ENCODE measurements around the gene DISC1. TPM values are rescaled to one million over a fixed set of nuclear protein-coding genes. Genes with fewer than 3 reads are reported as not detected.

Gene DISC1
- total and polyA plus RNA-seq, 2 of the 13 experiments (the other 11 are each of a cell fraction or from before 2014, with no cell fraction given), result 4.2 to 4.6 TPM

GRCh38 chr1:231925864-231926263 is 299.3 kb downstream of the DISC1 start:
- DNase-seq (ENCODE audit: low spot score) (no peak), ATAC-seq (no peak), FAIRE-seq (no peak)
- Histone ChIP-seq H3K27ac (ENCODE audit: extremely low read length, insufficient read depth, low read length) (no peak overlapping the region), H3K9me3 (ENCODE audit: low read length) (no peaks in the 10 kb centered on the region), H3K79me2 (ENCODE audit: insufficient read depth, low read length) (no peaks in the 10 kb centered on the region), H3K4me3 (replicated peaks in 1 of 3; ENCODE audit: insufficient read depth in 1 of 3, low read depth in 2 of 3, low read length in 3 of 3) (no peak overlapping the region), H4K20me1 (ENCODE audit: insufficient read depth, low read length) (no peaks in the 10 kb centered on the region), H3K36me3 (replicated peaks in 1 of 2; ENCODE audit: control insufficient read depth in 1 of 2, insufficient read depth in 2 of 2, low read length in 2 of 2) (no peaks in the 10 kb centered on the region), H3K9ac (ENCODE audit: insufficient read depth, low read depth, low read length) (no peak overlapping the region), H3K4me1 (ENCODE audit: insufficient read depth, low read length) (no peaks in the 10 kb centered on the region), H3K4me2 (ENCODE audit: low read depth, low read length) (no peak overlapping the region), H2AFZ (ENCODE audit: low read length) (no peak overlapping the region), H3K27me3 (ENCODE audit: control insufficient read depth in 1 of 2, insufficient read depth in 2 of 2, low read length in 2 of 2) (no peaks in the 10 kb centered on the region)
- ChIA-PET CTCF (ENCODE audit: low intra/inter-chr PET ratio, low total read pairs) (no interaction called here), POLR2A (no interaction called here)
- no TSS peak for BruUV-seq (replicated peaks)
- in situ Hi-C loops (cut with HindIII; ENCODE audit: extremely low pct_ligation_motif_present, low pct_unique_long_range_greater_than_20kb), result no loop called here
- TF ChIP-seq, protein P1, sequence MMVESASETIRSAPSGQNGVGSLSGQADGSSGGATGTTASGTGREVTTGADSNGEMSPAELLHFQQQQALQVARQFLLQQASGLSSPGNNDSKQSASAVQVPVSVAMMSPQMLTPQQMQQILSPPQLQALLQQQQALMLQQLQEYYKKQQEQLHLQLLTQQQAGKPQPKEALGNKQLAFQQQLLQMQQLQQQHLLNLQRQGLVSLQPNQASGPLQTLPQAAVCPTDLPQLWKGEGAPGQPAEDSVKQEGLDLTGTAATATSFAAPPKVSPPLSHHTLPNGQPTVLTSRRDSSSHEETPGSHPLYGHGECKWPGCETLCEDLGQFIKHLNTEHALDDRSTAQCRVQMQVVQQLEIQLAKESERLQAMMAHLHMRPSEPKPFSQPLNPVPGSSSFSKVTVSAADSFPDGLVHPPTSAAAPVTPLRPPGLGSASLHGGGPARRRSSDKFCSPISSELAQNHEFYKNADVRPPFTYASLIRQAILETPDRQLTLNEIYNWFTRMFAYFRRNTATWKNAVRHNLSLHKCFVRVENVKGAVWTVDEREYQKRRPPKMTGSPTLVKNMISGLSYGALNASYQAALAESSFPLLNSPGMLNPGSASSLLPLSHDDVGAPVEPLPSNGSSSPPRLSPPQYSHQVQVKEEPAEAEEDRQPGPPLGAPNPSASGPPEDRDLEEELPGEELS (CRISPR knock-in tag; IDR thresholded peaks at IDR 0.05), result no peak
- TF ChIP-seq, protein P2, sequence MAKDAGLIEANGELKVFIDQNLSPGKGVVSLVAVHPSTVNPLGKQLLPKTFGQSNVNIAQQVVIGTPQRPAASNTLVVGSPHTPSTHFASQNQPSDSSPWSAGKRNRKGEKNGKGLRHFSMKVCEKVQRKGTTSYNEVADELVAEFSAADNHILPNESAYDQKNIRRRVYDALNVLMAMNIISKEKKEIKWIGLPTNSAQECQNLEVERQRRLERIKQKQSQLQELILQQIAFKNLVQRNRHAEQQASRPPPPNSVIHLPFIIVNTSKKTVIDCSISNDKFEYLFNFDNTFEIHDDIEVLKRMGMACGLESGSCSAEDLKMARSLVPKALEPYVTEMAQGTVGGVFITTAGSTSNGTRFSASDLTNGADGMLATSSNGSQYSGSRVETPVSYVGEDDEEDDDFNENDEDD (CRISPR knock-in tag; IDR thresholded peaks at IDR 0.05; ENCODE audit: borderline replicate concordance), result no peak
- TF ChIP-seq, protein P3, sequence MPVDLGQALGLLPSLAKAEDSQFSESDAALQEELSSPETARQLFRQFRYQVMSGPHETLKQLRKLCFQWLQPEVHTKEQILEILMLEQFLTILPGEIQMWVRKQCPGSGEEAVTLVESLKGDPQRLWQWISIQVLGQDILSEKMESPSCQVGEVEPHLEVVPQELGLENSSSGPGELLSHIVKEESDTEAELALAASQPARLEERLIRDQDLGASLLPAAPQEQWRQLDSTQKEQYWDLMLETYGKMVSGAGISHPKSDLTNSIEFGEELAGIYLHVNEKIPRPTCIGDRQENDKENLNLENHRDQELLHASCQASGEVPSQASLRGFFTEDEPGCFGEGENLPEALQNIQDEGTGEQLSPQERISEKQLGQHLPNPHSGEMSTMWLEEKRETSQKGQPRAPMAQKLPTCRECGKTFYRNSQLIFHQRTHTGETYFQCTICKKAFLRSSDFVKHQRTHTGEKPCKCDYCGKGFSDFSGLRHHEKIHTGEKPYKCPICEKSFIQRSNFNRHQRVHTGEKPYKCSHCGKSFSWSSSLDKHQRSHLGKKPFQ (CRISPR knock-in tag; IDR thresholded peaks at IDR 0.05; ENCODE audit: insufficient replicate concordance), result no peak
- 97% methylated on average over 3 of the region's 3 CpGs for WGBS (ENCODE audit: low lambda C conversion rate)
- intact Hi-C loops (cut with micrococcal nuclease; ENCODE audit: unreplicated experiment), result no loop called here
